Gastrocnemius medialis (tissue), 4 donors: ENCODE measurements around the gene MTERF4. TPM values are rescaled to one million over a fixed set of nuclear protein-coding genes. Genes with fewer than 3 reads are reported as not detected.
"Not testable (repeated sequence)": the region's sequence is repeated elsewhere in the genome, so short reads cannot be mapped to it uniquely, and the experiment has no call there.

ENCODE experiments used
- ATAC-seq, 2 donors: fragments of 150-250 bp; one replicate each; pipeline ENCODE4 v1.9.1; 2016
- DNase-seq, 2 donors: peaks; one replicate each; pipeline ENCODE4 v3.0.0-alpha.2; 2019
- H3K27ac ChIP-seq, 4 donors: fragments of 200-600 bp; sonication (generic); 1 replicate in 1 of 4; 2 replicates in 3 of 4; pipeline ENCODE4 v1.5.1; 2016 to 2018; ENCODE audit warnings: mild to moderate bottlenecking in 2 of 4, moderate library complexity in 1 of 4
- H3K27me3 ChIP-seq, 3 donors: fragments of 200-600 bp; sonication (generic) in 2 of 3; 1 replicate in 1 of 3; 2 replicates in 2 of 3; pipeline versions ENCODE4 v1.5.1 to v1.6.0; 2016 to 2019; ENCODE audit warnings: mild to moderate bottlenecking in 1 of 3, moderate library complexity in 1 of 3
- H3K36me3 ChIP-seq, 2 donors: fragments of 200-600 bp; sonication (generic) in 1 of 2; one replicate each; pipeline ENCODE4 v1.5.1; 2017 to 2018
- H3K4me1 ChIP-seq, 2 donors: fragments of 200-600 bp; sonication (generic) in 1 of 2; one replicate each; pipeline ENCODE4 v1.5.1; 2016 to 2017; ENCODE audit warnings: mild to moderate bottlenecking in 2 of 2
- H3K4me3 ChIP-seq, 4 donors: fragments of 200-600 bp; sonication (generic) in 3 of 4; 1 replicate in 1 of 4; 2 replicates in 3 of 4; pipeline ENCODE4 v1.5.1; 2016 to 2019; ENCODE audit warnings: mild to moderate bottlenecking in 2 of 4
- H3K9me3 ChIP-seq, 3 donors: fragments of 200-600 bp; sonication (generic) in 2 of 3; 1 replicate in 1 of 3; 2 replicates in 2 of 3; pipeline ENCODE4 v1.5.1; 2016 to 2019
- POLR2A ChIP-seq, 2 donors: fragments of 450-650 bp; IDR thresholded peaks; one replicate each; pipeline ENCODE4 v1.6.1; 2017; ENCODE audit warnings: antibody characterized with exemption in 2 of 2, mild to moderate bottlenecking in 2 of 2, moderate library complexity in 2 of 2
- in situ Hi-C, 4 donors: fragments of 200-750 bp; cut with MboI; loops; one replicate each; pipeline versions ENCODE4 v1.15.0 to v1.8.0; 2017; ENCODE audit warnings: low sequenced_read_pairs in 4 of 4
- intact Hi-C: fragments of 100-400 bp; cut with DNase I; formaldehyde crosslinking; loops from one replicate; pipeline ENCODE4 v1.15.1; 2023; ENCODE audit warnings: low total_unique reads
- total RNA-seq, 4 donors: library from RNA; depleted of rRNA; stranded (reverse); fragments of >200 nt; gene quantifications; one replicate each; pipeline versions ENCODE4 v1.1.0 to v1.2.3, GENCODE V29; 2016
- TF ChIP-seq, protein P1 (sequence below), 5 experiments: fragments of 450-650 bp in 3 of 5; fragments of 200-600 bp in 2 of 5; sonication (generic) in 2 of 5; IDR thresholded peaks in 4 of 5; conservative IDR thresholded peaks in 1 of 5; 1 replicate in 4 of 5; 2 replicates in 1 of 5; pipeline ENCODE4 v1.5.1; 2016 to 2019; ENCODE audit warnings: antibody characterized with exemption in 5 of 5, mild to moderate bottlenecking in 3 of 5, moderate library complexity in 3 of 5

The MTERF4 gene
- total RNA-seq, 4 donors from 2014 or later, result 21.8 to 49.3 (median 37.0) TPM

- H3K27me3 ChIP-seq, result no peaks in the 10 kb centered on the region
- no peaks in the 10 kb centered on the region for H3K9me3 ChIP-seq
- in situ Hi-C loops, result no loop called here
- H3K36me3 ChIP-seq, result no peaks in the 10 kb centered on the region
- DNase-seq (no peak), ATAC-seq (no peak)
- no peaks in the 10 kb centered on the region for H3K4me1 ChIP-seq
- no peak overlapping the region for H3K4me3 ChIP-seq
- TF ChIP-seq, protein P1, sequence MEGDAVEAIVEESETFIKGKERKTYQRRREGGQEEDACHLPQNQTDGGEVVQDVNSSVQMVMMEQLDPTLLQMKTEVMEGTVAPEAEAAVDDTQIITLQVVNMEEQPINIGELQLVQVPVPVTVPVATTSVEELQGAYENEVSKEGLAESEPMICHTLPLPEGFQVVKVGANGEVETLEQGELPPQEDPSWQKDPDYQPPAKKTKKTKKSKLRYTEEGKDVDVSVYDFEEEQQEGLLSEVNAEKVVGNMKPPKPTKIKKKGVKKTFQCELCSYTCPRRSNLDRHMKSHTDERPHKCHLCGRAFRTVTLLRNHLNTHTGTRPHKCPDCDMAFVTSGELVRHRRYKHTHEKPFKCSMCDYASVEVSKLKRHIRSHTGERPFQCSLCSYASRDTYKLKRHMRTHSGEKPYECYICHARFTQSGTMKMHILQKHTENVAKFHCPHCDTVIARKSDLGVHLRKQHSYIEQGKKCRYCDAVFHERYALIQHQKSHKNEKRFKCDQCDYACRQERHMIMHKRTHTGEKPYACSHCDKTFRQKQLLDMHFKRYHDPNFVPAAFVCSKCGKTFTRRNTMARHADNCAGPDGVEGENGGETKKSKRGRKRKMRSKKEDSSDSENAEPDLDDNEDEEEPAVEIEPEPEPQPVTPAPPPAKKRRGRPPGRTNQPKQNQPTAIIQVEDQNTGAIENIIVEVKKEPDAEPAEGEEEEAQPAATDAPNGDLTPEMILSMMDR (IDR thresholded peaks at IDR 0.05 in 4 of 5, conservative IDR thresholded peaks at IDR 0.05 in 1 of 5), result no peak
- TF ChIP-seq POLR2A (IDR thresholded peaks at IDR 0.05), result no peak
- intact Hi-C loops, result loop anchor here (10.0 kb wide), 2 partner anchors 105 to 195 kb away; no protein-coding TSS in a partner anchor
- no peak overlapping the region for H3K27ac ChIP-seq
Observed at GRCh38 chr2:241109210-241110088, 7.4 kb upstream of the MTERF4 start.

GRCh38 chr2:241108271-241109209 is 6.5 kb upstream of the MTERF4 start:
- Histone ChIP-seq H3K4me1 (peaks cover 0 to under 1% of the 10 kb centered on the region in 2 donors), H3K27ac (no peak overlapping the region), H3K36me3 (no peaks in the 10 kb centered on the region), H3K27me3 (no peaks in the 10 kb centered on the region), H3K4me3 (no peak overlapping the region), H3K9me3 (no peaks in the 10 kb centered on the region)
- intact Hi-C loops (loop anchor here (10.0 kb wide), 2 partner anchors 106 to 194 kb away; no protein-coding TSS in a partner anchor), in situ Hi-C loops (no loop called here)
- DNase-seq (no peak), ATAC-seq (no peak)
- TF ChIP-seq, protein P1 (IDR thresholded peaks at IDR 0.05 in 4 of 5, conservative IDR thresholded peaks at IDR 0.05 in 1 of 5), result no peak
- no peak for TF ChIP-seq POLR2A (IDR thresholded peaks at IDR 0.05)

GRCh38 chr2:241107031-241107783 is 5.1 kb upstream of the MTERF4 start:
- Histone ChIP-seq H3K4me3 (no peak overlapping the region), H3K27ac (no peak overlapping the region), H3K36me3 (no peaks in the 10 kb centered on the region), H3K9me3 (no peaks in the 10 kb centered on the region), H3K27me3 (no peaks in the 10 kb centered on the region), H3K4me1 (peaks cover 8 to 11% of the 10 kb centered on the region in 2 donors)
- TF ChIP-seq, protein P1 (IDR thresholded peaks at IDR 0.05 in 4 of 5, conservative IDR thresholded peaks at IDR 0.05 in 1 of 5), result no peak
- TF ChIP-seq POLR2A (IDR thresholded peaks at IDR 0.05), result no peak
- in situ Hi-C loops, result no loop called here
- DNase-seq, result no peak
- ATAC-seq, result no peak
- intact Hi-C loops, result loop anchor here (10.0 kb wide), 2 partner anchors 108 to 192 kb away; no protein-coding TSS in a partner anchor

- no peak for TF ChIP-seq POLR2A (IDR thresholded peaks at IDR 0.05)
- TF ChIP-seq, protein P1 (IDR thresholded peaks at IDR 0.05 in 4 of 5, conservative IDR thresholded peaks at IDR 0.05 in 1 of 5), result no peak
- in situ Hi-C loops, result no loop called here
- intact Hi-C loops, result loop anchor here (10.0 kb wide), 2 partner anchors 109 to 191 kb away; no protein-coding TSS in a partner anchor
- ATAC-seq (no peak), DNase-seq (no peak)
- H3K27me3 ChIP-seq, result no peaks in the 10 kb centered on the region
- H3K4me3 ChIP-seq, result no peak overlapping the region
- H3K9me3 ChIP-seq, result no peaks in the 10 kb centered on the region
- no peak overlapping the region for H3K27ac ChIP-seq
- peaks cover 17 to 19% of the 10 kb centered on the region in 2 donors for H3K4me1 ChIP-seq
- no peaks in the 10 kb centered on the region for H3K36me3 ChIP-seq
Observed at GRCh38 chr2:241105641-241106040, 3.6 kb upstream of the MTERF4 start.

GRCh38 chr2:241104611-241105010 is 2.5 kb upstream of the MTERF4 start:
- DNase-seq, ATAC-seq, in situ Hi-C loops, H3K27me3 ChIP-seq, H3K27ac ChIP-seq, H3K36me3 ChIP-seq, H3K9me3 ChIP-seq, H3K4me3 ChIP-seq: not testable (repeated sequence)
- intact Hi-C loops, result loop anchor here (5.0 to 10.0 kb wide), 4 partner anchors 107 to 190 kb away; partner anchors contain the start of gene SNED1
- peaks cover 17 to 19% of the 10 kb centered on the region in 2 donors for H3K4me1 ChIP-seq
